GM11168 (cell line): ENCODE measurements around the gene ANKS1A.
"Not testable (repeated sequence)": the region's sequence is repeated elsewhere in the genome, so short reads cannot be mapped to it uniquely, and the experiment has no call there.

Experiments used
- in situ Hi-C: fragments of 300-500 bp; cut with MboI; formaldehyde crosslinking; loops from one replicate; pipeline ENCODE4 v1.12.0; 2022; ENCODE audit warnings: low sequenced_read_pairs; ENCODE audit not compliant: unreplicated experiment

ANKS1A gene

DNA sequence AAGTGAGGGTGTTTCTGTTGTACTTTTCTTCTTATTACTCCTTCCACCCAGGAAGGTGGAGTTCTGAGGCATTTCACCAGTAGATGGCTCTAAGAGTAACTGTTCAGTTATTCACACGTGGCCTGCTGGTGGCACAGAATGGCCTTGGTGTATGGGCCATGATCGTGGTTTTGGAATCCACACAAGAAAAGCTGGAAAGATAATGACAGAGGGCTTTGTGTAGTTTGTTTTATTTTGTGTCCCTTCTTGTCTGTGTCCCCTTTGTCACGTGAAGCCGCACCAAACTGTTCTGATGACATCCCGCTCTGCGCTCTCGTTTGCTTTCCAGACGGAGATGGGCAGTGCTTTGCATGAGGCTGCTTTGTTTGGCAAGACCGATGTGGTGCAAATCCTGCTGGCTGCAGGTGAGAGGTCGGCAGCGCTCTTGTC, 93.4 kb downstream of the ANKS1A start:
- in situ Hi-C loops: loop anchor here (25.0 kb wide), 1 partner anchor 230 kb away; the partner anchor contains the start of gene SCUBE3

DNA sequence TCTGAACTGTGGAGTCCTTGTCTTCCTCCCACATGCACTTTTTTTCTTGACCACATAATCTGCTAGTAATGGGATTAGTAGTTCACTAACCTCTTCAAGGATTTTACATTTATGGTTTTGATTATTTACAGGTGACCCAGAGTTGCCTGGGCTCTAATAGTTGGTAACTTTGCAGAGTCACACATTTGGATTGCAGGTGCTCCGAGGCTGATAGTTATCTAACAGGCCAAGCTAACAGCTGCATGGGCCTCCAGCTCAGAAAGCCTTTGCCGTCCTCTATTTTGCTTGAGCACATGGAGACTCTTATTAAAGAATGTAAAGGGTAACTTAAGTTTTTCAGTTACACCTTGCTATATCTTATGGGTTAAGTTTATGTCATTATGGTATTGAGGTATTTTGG, 95.4 kb downstream of the ANKS1A start:
- in situ Hi-C loops: loop anchor here (25.0 kb wide), 1 partner anchor 228 kb away; the partner anchor contains the start of gene SCUBE3

DNA sequence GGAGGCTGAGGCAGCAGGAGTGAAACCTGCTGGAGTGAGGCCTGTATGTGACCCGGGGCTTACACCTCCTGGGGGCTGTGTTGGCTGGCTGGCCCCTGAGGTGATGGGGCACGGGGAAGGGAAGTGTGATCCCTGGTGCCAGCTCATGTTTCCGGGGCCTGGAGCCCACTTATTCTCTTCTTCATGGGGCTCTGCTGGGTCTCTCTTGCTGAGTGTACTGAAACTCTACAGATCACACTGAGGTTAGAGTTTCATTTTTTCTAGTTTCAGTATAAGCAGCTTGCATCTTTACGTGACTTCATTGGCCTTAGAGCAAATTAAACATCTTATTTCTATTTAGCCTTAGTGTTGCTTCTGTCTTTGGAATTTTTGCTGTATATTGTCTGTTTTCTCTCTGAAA, 96.2 kb downstream of the ANKS1A start:
- in situ Hi-C loops: loop anchor here (5.0 to 25.0 kb wide), 2 partner anchors 157 to 227 kb away; partner anchors contain the start of genes SCUBE3 and TCP11

DNA sequence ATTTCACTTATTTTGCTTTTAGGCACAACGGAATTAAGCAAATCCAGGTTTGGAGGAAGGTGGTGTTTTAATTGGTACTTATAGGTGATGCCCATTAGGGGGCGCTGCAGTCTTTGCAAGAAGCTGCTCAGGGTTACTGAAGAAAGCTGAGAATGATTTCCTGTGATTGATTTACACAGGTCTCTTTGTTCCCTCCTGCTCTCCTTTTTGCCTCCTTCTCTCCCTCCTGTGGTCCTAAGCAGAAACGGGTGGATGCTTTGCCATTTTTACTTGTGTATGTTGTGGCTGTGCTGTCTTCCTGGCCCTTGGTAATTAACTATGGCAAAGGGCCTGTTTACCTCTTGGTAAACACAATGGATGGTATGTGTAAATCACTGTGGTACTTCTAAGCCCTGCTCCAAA, 97.8 kb downstream of the ANKS1A start:
- in situ Hi-C loops: loop anchor here (5.0 to 25.0 kb wide), 2 partner anchors 155 to 225 kb away; partner anchors contain the start of genes SCUBE3 and TCP11

DNA sequence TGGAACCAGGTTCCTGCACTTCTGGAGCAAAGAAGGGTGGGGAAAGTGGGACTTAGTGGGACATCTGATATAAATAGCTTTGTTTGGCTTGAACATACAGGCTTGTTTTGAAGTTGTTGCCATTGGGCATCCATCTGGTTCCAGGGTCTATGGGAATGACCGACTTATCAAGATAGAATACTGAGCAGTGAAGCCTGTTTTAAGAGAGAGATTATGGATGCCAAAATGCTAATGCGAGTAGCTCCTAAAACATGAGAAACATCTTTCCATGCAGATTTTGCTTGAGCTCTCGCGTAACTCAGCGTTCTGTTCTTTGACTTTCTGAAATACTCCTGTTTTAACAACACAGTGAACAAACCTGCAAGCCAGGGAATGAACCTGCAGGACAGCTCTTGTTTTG, 98.5 kb downstream of the ANKS1A start:
- in situ Hi-C loops: loop anchor here (5.0 to 25.0 kb wide), 2 partner anchors 155 to 225 kb away; partner anchors contain the start of genes SCUBE3 and TCP11

DNA sequence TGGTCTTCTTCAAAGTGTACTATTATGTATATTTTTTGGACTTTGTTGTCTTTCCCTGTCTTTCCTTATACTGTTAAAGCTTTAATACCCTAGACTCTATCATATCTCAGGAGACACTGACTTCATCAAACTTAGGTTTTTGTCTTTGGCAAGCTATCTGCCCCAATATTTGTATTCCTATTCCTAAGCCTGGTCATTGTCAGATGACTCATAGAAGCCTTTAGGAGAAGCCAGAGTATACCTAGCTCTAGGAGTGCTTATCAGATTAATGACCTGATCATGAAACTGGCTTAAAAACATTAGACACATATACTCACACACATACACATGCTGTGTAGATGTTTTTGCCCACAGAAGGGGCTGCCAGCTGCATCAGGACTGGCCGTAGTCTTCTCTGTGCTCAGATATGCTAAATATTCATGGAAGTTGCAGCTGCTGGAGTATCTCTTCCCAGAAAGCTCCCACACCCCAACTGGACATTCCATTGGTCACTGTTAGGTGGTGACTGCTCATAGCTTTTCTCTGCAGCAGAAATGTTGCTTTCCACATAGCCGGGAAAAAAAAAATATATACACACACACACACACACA, 102.0 kb downstream of the ANKS1A start:
- in situ Hi-C loops: loop anchor here (25.0 kb wide), 1 partner anchor 221 kb away; the partner anchor contains the start of gene SCUBE3

DNA sequence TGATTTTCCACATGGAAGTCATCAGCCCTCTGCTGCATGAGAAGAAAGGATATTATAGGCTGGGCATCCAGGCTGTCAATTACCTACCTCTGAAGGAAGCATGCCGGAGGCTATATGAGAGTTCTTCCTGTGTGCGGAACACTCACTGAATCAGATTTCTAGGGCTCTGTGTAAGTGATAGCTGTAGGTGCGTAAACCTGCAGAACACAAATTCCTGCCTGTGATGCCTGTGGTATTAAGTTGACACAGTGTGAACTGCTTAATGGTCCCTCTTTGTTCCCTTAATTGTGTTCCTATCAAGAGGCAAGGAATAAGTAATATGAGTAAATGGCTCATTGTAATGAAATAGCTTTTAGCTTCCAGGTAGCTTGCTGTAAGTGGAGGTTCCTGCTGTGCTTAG, 103.3 kb downstream of the ANKS1A start:
- in situ Hi-C loops: loop anchor here (25.0 kb wide), 1 partner anchor 220 kb away; the partner anchor contains the start of gene SCUBE3

DNA sequence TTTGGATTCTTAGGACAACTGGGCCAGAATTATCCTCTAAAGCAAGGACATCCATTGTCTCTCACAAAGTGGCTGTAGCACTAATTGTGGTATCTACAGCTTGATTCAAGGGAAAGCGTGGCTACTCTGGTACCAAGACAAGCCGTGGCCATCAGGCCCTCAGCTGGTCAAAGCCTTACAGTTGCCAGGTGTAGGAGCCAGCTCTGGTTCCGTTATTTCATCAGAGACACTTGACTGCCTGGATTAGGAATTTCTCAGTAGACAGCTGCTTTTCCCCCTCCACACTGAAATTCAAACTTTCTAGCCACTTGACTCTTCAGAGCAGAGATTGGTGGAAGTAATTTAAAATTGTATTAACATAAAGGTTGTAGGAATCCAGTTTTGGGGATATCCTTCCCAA, 104.2 kb downstream of the ANKS1A start:
- in situ Hi-C loops: loop anchor here (25.0 kb wide), 1 partner anchor 219 kb away; the partner anchor contains the start of gene SCUBE3

DNA sequence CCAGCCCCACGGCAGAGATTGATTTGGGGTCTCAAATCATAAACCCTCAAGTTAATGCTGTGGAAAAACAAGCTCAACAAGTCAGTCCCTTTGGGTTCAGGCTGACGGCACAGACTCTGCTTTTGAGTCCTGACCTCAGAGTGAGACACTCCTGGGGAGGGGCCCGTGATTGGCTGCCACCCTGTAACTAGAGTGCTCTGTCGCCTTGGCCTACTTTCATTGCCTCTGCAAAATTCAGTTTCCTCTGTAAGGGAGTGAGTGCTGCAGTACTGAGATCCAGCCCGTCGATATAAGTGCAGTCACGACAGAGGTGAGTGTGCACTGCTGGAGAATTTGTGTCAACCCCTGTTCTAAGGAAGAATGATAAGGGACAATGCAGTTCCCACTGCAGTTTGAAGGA, 105.6 kb downstream of the ANKS1A start:
- in situ Hi-C loops: loop anchor here (25.0 kb wide), 1 partner anchor 218 kb away; the partner anchor contains the start of gene SCUBE3

DNA sequence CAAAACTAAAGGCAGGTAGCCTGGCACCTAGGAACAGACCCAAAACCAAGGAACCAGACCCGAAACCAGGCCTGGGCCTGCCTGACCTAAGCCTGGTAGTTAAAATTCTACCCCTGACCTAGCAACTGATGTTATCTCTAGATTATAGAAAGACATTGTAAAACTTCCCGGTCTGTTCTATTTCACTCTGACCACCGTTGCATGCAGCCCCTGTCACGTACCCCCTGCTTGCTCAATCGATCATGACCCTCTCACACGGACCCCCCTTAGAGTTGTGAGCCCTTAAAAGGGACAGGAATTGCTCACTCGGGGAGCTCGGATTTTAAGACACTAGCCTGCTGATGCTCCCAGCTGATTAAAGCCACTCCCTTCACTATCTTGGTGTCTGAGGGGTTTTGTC, 109.4 kb downstream of the ANKS1A start:
- in situ Hi-C loops: loop anchor here (25.0 kb wide), 1 partner anchor 214 kb away; the partner anchor contains the start of gene SCUBE3

DNA sequence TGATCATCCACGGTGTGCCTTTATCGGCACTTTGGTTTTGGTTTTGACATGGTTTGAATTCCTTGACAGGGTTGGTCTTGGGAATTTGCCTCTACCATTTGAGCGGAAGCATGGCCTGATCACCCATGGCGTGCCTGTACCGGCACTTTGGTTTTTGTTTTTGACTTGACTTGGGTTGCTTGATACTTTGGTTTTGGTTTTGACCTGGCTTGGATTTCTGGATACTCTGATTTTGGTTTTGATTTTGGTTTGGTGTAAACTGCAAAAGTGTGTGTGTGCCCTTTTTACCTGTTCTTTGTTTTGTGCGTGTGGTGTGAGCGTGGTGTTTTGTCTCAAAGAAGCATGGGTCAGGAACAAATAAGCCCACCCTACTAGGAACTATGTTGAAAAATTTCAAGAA, 110.1 kb downstream of the ANKS1A start:
- in situ Hi-C loops: loop anchor here (25.0 kb wide), 1 partner anchor 213 kb away; the partner anchor contains the start of gene SCUBE3

DNA sequence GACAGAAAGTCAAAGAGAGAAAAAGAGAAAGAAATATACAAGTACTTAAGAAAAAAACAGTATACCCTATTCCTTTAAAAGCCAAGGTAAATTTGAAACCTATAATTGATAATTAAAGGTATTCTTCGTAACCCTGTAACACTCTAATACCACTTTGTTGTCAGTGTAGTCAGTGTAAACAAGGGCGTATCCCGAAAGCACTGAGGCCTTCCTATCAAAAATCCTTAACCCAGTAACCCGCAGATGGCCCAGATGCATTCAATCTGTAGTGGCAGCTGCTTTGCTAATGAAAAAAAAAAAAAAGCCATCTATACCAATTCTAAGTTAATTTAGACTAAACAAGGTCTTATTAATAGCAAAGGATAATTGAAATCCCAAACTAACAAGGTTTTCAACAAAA, 110.9 kb downstream of the ANKS1A start:
- in situ Hi-C loops: loop anchor here (25.0 kb wide), 1 partner anchor 212 kb away; the partner anchor contains the start of gene SCUBE3

DNA sequence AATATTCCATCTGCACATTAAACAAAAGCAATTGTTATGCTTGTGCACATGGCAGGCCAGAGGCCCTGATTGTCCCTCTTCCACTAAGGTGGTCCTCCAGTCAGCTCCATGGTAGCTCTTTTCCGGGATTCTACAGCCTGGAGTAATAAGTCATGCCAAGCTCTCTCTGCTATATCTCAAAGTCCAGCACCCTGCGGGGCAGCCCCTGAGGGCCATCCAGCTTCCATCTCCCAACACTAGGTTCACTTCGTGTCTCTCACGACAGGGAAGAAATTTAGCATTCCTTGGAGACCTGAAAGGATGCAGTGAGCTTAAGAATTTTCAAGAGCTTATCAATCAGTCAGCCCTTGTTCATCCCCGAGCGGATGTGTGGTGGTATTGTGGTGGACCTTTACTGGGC, 112.3 kb downstream of the ANKS1A start:
- in situ Hi-C loops: not testable (repeated sequence)

DNA sequence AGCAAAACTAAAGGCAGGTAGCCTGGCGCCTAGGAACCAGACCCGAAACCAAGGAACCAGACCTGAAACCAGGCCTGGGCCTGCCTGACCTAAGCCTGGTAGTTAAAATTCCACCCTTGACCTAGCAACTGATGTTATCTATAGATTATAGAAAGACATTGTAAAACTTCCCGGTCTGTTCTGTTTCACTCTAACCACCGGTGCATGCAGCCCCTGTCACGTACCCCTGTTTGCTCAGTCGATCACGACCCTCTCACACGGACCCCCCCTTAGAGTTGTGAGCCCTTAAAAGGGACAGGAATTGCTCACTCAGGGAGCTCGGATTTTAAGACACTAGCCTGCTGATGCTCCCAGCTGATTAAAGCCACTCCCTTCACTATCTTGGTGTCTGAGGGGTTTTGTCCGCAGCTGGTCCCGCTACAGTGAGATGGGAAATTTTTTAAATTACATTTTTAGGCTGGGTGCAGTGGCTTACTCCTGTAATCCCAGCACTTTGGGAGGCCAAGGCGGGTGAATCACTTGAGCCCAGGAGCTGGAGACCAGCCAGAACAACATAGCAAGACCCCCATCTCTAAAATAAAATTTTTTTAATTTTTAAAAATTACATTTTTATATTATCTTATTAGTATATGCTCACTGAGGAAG, 115.0 kb downstream of the ANKS1A start:
- in situ Hi-C loops: not testable (repeated sequence)

DNA sequence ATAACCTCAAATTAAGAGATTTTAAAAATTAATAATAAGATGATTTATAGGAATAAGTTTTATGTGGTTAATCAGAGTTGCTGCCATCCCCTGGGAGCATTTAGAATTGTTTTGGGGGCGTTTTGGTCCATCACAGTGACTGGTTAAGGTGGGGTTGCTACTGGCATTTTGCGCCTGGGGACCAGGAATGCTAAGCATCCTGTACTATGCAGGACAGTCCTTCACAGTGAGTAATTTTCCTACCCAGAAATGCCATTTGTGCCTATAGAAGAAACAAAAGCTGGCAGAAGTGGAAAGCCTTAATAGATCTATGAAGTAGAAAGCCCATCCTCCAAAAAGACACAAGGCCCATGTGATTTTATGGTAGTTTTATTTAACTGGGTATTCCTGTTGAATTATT, 118.0 kb downstream of the ANKS1A start:
- in situ Hi-C loops: no loop called here

DNA sequence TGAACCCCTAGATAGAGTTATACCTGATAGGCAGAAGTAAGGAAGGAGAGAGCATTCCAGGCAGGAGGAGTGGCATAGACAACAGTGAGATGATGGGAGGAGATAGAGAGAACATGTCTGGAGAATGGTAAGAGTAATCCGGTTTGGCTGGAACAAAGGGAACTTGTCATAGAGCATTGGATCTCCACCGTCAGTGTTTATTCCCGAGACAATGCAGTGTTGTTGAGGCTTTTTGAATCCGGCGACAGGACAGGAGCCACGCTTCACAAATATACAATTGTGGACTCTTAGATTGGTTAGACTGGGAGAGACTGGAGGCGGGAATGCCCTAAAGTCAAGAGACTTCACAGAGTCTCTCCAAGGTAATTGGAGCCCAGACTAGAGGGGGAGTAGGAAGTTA, 119.8 kb downstream of the ANKS1A start:
- in situ Hi-C loops: no loop called here

DNA sequence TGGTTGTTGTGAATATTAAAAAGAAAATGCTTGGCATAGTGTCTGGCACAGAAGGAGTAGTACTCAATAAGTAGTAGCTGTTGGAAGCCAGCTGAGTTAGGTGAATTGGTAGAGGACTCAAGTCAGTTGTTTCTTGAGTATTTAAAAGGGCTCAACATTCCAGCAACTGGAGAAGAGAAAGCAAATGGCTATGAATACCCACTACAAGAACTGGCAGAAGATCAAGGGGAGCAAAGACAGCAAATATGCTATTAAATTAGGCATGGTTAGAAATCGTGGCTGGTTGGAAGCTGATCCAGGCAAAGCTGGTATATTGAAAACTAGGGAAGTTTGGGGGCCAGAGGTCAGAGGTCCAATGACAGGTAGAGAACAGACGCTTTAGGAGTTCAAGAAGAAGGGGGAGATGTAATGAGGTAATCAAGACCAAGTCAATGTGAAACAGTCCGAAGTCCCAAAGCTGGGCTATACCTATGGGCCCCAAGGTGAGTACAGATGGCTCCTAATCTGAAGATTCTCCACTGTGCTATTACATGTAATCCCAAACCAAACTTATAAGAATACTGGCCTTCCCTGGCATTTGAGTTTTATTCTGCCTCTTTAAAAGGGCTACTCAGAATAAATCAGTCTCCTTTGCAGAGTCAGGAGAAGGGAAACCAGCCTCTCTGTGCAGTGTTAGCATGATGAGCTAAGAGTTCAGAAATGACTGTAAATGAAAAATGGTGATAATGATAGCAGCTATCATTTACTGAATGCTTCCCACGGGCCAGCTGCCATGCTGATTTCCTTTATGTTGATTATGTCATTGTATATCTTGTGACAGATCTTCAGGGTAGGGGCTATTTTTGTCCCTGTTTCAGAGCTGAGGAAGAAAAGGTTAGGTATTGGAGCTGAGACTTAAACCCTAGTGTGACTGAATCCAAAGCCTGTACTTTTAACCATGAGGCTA, 122.3 kb downstream of the ANKS1A start:
- in situ Hi-C loops: no loop called here

DNA sequence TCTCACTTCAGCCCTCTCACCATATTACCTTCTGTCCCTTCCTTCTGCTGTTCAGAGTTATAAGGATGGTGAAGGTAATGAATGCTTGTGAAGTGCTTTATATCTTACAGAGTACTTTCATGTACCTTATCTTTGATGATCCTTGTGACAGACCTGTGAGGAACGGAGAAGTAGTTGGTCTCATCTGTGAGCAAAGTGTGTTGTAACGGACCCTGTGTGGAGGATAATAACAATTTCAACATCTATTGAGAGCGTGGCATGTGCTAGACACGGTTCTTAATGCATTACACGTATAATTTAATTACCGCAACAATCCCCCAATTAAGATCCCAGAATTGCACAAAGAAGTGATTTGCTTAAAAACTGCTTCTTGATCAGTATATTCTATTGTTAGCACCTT, 124.6 kb downstream of the ANKS1A start:
- in situ Hi-C loops: no loop called here

DNA sequence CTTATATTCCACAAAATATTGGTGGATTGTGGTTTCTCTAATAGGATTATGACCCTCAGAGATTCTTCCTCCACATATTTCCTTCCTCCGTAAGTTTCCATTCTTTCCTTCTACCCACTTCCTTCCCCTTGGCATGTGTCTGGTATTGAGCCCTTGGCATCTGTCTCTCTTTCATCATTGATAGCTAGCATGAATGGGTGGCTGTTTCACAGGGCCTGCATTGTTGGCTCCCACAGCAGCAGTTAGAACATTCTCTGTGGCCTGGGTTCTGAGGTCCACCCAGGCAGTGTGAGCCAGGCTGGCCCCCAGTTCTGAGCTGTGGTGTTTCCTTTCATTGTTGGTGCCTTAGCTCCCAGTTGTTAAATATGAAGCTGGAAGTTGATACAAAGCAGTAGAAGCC, 125.3 kb downstream of the ANKS1A start:
- in situ Hi-C loops: no loop called here

DNA sequence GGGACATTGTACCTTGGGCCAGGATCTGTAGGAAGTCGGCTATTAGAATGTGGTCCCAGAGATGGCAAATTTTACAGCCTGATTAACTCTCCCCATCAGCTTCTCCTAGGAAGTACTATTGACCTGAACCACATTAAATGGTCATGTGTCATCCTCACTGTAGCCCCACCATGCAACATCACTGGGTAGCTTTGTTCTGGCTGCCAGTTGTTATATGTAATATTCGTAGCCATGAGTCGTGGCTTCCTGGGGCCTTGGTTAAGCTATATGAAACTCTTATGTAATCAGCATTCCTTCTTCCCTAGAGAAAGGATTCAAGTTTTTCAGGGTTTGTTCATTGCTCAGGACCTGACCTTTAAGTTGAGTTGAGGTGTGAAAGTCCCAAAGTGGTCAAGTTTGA, 125.7 kb downstream of the ANKS1A start:
- in situ Hi-C loops: no loop called here
